GM18519 (cell line): ENCODE measurements around the gene APBB3.
"Not testable (repeated sequence)": the region's sequence is repeated elsewhere in the genome, so short reads cannot be mapped to it uniquely, and the experiment has no call there.

ENCODE experiments used
- ATAC-seq: cut with Tn5 transposase; IDR thresholded peaks from one replicate; pipeline ENCODE4 v1.9.1; 2021; ENCODE audit warnings: mild to moderate bottlenecking, moderate library complexity; ENCODE audit not compliant: unreplicated experiment, low FRiP score

Gene APBB3, protein sequence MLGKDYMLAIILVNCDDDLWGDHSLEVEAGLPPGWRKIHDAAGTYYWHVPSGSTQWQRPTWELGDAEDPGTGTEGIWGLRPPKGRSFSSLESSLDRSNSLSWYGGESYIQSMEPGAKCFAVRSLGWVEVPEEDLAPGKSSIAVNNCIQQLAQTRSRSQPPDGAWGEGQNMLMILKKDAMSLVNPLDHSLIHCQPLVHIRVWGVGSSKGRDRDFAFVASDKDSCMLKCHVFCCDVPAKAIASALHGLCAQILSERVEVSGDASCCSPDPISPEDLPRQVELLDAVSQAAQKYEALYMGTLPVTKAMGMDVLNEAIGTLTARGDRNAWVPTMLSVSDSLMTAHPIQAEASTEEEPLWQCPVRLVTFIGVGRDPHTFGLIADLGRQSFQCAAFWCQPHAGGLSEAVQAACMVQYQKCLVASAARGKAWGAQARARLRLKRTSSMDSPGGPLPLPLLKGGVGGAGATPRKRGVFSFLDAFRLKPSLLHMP

DNA sequence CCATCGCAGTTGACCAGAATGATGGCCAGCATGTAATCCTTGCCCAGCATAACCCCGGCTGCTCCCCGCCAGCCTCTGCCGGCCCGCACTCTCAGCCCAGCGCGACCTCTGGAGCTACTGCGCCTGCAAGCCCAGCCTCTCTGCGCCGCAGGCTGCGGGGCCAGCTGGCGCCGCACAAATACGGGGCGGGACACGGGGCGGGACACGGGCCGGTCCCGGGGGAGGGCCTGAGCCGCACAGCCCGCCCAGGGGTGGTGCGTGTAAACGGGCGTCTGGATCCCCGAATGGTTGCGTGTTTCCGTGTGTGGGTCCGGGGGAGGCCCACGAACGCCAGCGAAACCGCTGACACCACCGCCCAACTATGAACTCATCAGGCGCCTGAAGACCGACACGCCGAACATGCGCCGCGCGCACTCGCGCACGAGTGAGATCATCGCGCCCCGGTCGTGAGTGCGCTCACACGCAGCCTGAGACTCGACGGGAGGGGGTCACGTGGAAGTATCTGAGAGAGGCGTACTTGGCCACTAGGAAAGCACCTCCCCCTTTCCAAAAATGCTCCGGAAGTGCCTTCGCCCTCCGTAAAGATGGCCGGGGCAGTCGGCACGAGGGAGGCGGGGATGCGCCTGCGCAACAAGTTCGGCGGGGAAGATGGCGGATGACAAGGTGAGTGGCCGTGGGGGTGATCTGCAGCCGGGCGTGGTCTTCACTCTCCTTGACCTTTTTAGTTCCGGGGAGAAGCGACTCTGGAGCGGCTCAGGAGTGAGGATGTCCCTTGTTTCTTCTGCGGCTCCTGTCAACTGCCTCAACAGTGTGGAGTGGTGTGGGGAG is at the start of gene APBB3, which contains the start of gene SLC35A4:
APBB3 (minus strand) TSS at position 403 of the 828 bp plus-strand sequence; CDS start at position 50, 353 bp downstream.
SLC35A4 (plus strand) TSS at position 633 of the 828 bp plus-strand sequence. CDS start 2,342 bp downstream, outside the sequence.
- ATAC-seq: peak; percentile 82

DNA sequence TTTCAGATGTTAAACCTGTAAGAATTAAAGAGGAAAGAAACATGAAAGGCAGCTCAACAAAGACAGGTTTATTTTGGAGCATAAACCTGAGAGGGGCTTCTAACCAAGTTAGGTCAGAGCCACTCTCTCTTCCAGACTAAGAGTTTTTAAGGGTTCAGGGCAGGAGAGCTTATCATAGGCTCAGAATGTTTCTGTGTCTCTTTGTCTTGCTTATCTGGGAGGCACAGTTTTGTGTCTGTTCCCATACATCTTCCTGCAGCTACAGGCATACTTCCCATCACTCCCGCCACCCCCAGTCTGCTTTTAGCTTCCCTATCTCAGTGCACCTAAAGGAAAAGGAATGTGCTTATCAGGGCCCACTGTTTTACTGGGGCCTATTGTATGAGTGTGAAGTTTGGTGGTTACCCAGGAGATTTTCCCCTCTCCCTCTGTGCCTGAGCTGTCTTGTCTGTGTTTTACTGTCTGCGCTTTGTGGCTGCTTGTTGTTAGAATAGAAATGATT is 46.7 kb upstream of the APBB3 start:
- no peak for ATAC-seq

DNA sequence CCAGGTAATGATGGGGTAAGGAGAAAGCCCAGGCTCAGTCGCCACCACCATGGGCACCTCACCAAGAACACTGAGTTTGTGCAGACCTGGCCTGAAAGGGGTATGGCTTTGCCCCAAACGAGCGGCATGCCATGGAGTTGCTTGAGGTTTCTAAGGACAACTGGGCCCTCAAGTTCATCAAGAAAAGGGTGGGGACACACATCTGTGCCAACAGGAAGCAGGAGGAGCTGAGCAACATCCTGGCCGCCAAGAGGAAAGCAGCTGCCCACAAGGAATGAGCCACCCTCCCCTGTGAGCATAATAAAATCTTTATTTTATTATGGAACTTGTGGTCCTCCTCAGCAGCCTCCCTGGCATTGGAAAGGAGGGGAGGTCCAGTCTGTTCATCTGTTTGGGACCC is 44.7 kb upstream of the APBB3 start:
- no peak for ATAC-seq

DNA sequence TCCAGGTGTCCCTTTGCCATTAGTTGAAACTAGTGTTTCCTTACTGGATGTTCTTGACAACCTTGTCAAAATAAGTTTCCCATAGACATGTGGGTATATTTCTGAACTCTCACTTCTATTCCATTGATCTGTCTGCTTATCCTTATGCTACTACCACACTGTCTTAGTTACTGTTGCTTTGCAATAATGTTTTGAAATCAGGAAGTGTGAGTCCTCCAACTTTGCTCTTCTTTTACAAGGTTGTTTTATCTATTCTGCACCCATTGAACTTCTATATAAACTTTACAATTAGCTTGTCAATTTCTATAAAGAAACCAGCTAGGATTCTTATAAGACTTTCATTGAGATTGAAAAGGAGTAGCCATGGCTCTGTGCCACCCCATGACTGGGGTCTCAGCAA is 44.3 kb upstream of the APBB3 start:
- ATAC-seq: no peak

- no peak for ATAC-seq
These were observed 42.6 kb upstream of the APBB3 start for GRCh38 chr5:140607031-140607430.

DNA sequence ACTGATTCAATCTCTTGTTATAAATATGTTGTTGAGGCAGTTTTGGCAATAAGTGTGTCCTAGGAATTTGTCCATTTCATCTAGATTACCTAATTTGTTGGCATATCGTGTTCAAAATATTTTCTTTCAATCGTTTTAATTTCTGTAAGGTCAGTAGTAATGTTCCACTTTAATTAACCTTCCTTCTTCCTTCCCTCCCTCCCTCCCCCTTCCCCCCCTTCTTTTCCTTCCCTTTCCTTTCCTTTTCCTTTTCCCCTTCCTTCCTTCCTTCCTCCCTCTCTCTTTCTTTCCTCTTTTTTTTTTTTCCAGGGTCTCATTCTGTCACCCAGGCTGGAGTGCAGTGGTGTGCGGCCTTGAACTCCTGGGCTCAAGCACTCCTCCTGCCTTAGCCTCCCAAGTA is 41.5 kb upstream of the APBB3 start:
- no peak for ATAC-seq

GRCh38 chr5:140603734-140604133 is 39.3 kb upstream of the APBB3 start:
- no peak for ATAC-seq

DNA sequence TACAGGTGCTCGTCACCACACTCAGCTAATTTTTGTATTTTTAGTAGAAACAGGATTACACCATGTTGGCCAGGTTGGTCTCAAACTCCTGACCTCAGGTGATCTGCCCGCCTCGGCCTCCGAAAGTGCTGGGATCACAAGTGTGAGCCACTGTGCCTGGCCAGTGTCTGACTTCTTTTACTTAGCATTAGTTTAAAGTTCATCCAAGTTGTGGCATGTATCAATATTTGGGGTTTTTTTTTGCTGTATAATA is 39.0 kb upstream of the APBB3 start:
- ATAC-seq: not testable (repeated sequence)

GRCh38 chr5:140602147-140602546 is 37.7 kb upstream of the APBB3 start:
- no peak for ATAC-seq

GRCh38 chr5:140600096-140600495 is 35.7 kb upstream of the APBB3 start:
- no peak for ATAC-seq

GRCh38 chr5:140598836-140599235 is 34.4 kb upstream of the APBB3 start:
- ATAC-seq: no peak

DNA sequence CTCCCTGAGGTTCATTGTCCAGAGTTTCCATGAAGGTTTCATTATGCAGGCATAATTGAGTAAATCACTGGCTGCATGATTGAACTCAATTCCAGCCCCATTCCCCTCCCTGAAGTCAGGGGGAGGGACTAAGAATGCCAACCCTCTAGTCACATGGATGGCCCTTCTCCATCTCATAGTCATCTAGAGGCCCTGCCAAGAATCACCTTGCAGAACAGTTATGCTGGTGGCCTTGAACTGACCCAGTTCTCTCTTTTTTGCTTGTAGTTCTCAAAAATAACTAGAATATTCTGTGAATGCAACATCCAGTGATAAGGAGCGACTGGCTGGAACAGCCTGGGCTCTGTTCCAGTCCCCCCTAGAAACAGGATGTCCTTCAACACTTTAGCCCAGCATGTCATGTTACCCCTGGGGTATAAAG is 31.9 kb upstream of the APBB3 start:
- ATAC-seq: no peak

DNA sequence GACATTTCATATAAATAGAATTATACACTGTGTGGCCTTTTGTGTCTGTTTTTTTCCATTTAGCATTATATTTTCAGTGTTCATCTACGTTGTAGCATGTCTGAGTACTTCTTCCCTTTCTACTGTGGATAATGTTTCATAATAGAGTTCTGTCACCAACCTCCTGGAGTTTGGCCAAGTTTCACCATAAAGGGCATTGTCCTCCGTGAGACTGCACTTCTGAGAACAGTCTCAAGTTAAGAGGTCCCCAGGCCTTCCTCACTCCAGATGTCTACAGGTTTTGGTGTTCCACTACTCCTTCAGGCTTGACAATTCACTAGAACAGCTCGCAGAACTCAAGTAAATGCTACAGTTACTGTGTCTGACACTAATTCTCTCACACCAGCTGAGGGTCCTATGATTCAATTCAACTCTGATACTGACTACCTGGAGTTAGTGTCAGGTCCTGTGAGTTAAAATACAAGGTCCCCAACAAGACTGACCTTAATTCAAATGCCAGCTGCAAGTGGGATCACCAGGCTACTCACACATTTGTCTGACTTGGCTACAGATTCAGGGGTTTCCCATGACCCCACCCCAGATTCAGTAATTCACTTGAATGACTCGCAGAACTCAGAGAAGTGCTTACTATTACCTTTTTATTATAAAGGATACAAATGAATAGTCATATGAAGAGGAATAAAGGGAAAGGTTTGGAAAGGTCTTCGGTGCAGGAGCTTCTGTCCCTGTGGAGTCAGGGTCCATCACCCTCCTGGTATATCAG is 31.3 kb upstream of the APBB3 start:
- no peak for ATAC-seq

DNA sequence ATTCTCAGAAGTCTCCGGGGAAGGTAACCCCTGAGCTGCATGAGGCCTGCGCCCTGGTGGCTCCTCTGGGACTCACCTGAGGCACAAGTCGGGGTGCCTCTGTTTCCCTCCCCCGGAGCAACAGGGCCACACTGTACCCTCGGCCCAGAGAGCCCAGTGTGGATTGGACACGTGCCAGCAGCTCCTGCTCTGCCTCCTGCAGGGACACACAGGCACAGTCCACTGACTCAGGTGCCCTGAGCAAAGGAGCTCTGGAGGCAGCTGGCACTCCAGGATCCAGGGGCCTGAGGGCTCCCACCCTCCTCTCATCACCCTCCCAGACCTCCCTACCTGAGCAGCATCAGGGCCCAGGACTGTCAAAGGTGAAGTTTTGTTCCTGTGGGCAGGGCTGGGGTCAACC is 29.8 kb upstream of the APBB3 start:
- ATAC-seq: no peak

DNA sequence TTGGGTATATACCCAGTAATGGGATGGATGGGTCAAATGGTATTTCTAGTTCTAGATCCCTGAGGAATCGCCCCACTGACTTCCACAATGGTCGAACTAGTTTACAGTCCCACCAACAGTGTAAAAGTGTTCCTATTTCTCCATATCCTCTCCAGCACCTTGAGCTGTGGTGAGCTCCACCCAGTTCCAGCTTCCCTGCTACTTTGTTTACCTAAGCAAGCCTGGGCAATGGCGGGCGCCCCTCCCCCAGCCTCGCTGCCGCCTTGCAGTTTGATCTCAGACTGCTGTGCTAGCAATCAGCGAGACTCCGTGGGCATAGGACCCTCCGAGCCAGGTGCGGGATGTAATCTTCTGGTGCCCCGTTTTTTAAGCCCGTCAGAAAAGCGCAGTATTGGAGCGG is 28.7 kb upstream of the APBB3 start:
- ATAC-seq: not testable (repeated sequence)

GRCh38 chr5:140591747-140592372 is 27.5 kb upstream of the APBB3 start:
- ATAC-seq: no peak

DNA sequence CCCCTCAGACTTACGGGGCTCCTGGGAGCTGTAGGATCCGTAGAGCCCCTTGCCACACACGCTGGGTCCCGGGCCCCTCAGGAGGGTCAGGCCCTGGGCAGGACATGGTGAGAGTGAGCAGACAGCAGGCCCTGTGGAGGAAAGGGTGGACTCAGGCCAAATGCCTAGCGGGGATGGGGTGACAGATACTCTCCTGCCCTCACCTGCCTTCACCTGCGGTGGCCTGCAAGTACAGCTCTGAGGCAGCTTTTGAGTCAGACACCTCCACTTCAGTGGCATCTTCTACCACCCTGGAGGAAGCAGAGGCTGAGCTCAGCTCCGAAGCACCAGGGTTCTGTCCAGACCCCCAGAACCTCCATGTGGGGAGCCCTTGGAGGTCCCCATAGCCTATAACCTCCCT is 26.5 kb upstream of the APBB3 start:
- no peak for ATAC-seq

- ATAC-seq: no peak
These were observed 24.1 kb upstream of the APBB3 start for GRCh38 chr5:140588311-140589070.

- ATAC-seq: no peak
These were observed 23.1 kb upstream of the APBB3 start for GRCh38 chr5:140587495-140587894.
